H1 (cell line): Measurements from ENCODE around the gene LIPG. TPM values are rescaled to one million over a fixed set of nuclear protein-coding genes. Genes with fewer than 3 reads are reported as not detected.

ENCODE experiments used
- CTCF ChIA-PET: fragments of 300-600 bp; sonication (Branson Sonifier 250); formaldehyde crosslinking; loops from one replicate; lab custom pipeline; 2021; ENCODE audit not compliant: partially characterized antibody; lab: Charles Lee
- POLR2A ChIA-PET: fragments of 300-600 bp; sonication (Branson Sonifier 250); formaldehyde crosslinking; loops from one replicate; lab custom pipeline; 2021; ENCODE audit warnings: inconsistent platforms; ENCODE audit not compliant: partially characterized antibody; lab: Charles Lee
- DNase-seq, 2 experiments: peaks; one replicate each; pipeline versions ENCODE4 v3.0.0 to v3.0.0-alpha.2; 2010 to 2022; ENCODE audit warnings: low spot score in 2 of 2, low read depth in 1 of 2, mixed read lengths in 1 of 2
- FAIRE-seq: peaks from 2 replicates; lab custom pipeline; 2011; peaks lifted over from hg19 to GRCh38; lab: Jason Lieb, UNC
- H2AFZ ChIP-seq: 2 replicates; pipeline ENCODE4 v1.8.1; 2012; ENCODE audit warnings: low read length, inconsistent platforms
- H2AK5ac ChIP-seq: 2 replicates; pipeline ENCODE4 v1.6.1; 2013; ENCODE audit warnings: low read depth, low read length
- H2BK120ac ChIP-seq: replicated peaks from 2 replicates; pipeline ENCODE3; 2013; ENCODE audit warnings: low read depth, low read length, inconsistent platforms
- H2BK12ac ChIP-seq: 2 replicates; pipeline ENCODE4 v1.6.1; 2013; ENCODE audit warnings: low read depth, low read length
- H2BK15ac ChIP-seq: 2 replicates; pipeline ENCODE4 v1.6.1; 2013; ENCODE audit warnings: low read length
- H2BK20ac ChIP-seq: 2 replicates; pipeline ENCODE4 v1.6.1; 2013; ENCODE audit warnings: low read length
- H2BK5ac ChIP-seq: 2 replicates; pipeline ENCODE4 v1.6.1; 2013; ENCODE audit warnings: low read depth, low read length
- H3K14ac ChIP-seq: 2 replicates; pipeline ENCODE4 v1.6.1; 2013; ENCODE audit warnings: inconsistent platforms; ENCODE audit not compliant: insufficient read length
- H3K18ac ChIP-seq: 2 replicates; pipeline ENCODE4 v1.6.1; 2013; ENCODE audit warnings: low read length; ENCODE audit errors: extremely low read depth
- H3K23ac ChIP-seq: 2 replicates; pipeline ENCODE4 v1.6.1; 2013; ENCODE audit warnings: inconsistent platforms; ENCODE audit not compliant: insufficient read length
- H3K23me2 ChIP-seq: 2 replicates; pipeline ENCODE4 v1.6.1; 2013; ENCODE audit warnings: low read depth, low read length
- H3K27ac ChIP-seq: 2 replicates; pipeline ENCODE4 v1.6.1; 2011; ENCODE audit warnings: low read depth, low read length, inconsistent platforms
- H3K27me3 ChIP-seq, 4 experiments: replicated peaks in 1 of 4; 1 replicate in 1 of 4; 2 replicates in 3 of 4; pipeline versions ENCODE4 v1.6.1 to v1.8.1; 2011 to 2013; ENCODE audit warnings: low read length in 3 of 4, mild to moderate bottlenecking in 3 of 4, inconsistent platforms in 2 of 4, mixed read lengths in 2 of 4, moderate library complexity in 1 of 4; ENCODE audit not compliant: control insufficient read depth in 3 of 4, insufficient read depth in 3 of 4; ENCODE audit errors: extremely low read depth in 1 of 4
- H3K36me3 ChIP-seq, 4 experiments: 2 replicates each; pipeline versions ENCODE4 v1.6.1 to v1.8.1; 2011 to 2013; ENCODE audit warnings: mild to moderate bottlenecking in 4 of 4, low read length in 3 of 4, moderate library complexity in 2 of 4, control low read depth in 1 of 4, inconsistent platforms in 1 of 4; ENCODE audit not compliant: insufficient read depth in 4 of 4, control insufficient read depth in 2 of 4
- H3K4ac ChIP-seq: replicated peaks from 2 replicates; pipeline ENCODE3; 2013; ENCODE audit warnings: low read length, low read depth, mixed read lengths, inconsistent platforms; ENCODE audit not compliant: insufficient read length
- H3K4me1 ChIP-seq, 4 experiments: replicated peaks in 1 of 4; 1 replicate in 1 of 4; 2 replicates in 3 of 4; pipeline versions ENCODE4 v1.6.1 to v1.8.1; 2011 to 2013; ENCODE audit warnings: low read length in 3 of 4, inconsistent platforms in 2 of 4, mixed read lengths in 1 of 4; ENCODE audit not compliant: insufficient read depth in 4 of 4, control insufficient read depth in 3 of 4
- H3K4me2 ChIP-seq, 2 experiments: 2 replicates each; pipeline versions ENCODE4 v1.6.1 to v1.8.1; 2011 to 2013; ENCODE audit warnings: low read depth in 2 of 2, low read length in 2 of 2, control low read depth in 1 of 2, inconsistent platforms in 1 of 2, mild to moderate bottlenecking in 1 of 2; ENCODE audit not compliant: insufficient read depth in 1 of 2
- H3K4me3 ChIP-seq, 4 experiments: fragments of 200-600, 300-600 bp in 1 of 4; sonication (generic), shearing (Covaris generic), sonication (Bioruptor Twin) in 1 of 4; 2 replicates each; pipeline versions ENCODE4 v1.5.1 to v1.8.1; 2011 to 2016; ENCODE audit warnings: low read length in 4 of 4, low read depth in 3 of 4, control low read depth in 2 of 4, inconsistent platforms in 2 of 4, mild to moderate bottlenecking in 2 of 4, mixed read lengths in 1 of 4, moderate library complexity in 1 of 4; ENCODE audit not compliant: insufficient read depth in 2 of 4; ENCODE audit errors: extremely low read depth in 1 of 4
- H3K56ac ChIP-seq: replicated peaks from 2 replicates; pipeline ENCODE3; 2013; ENCODE audit warnings: low read depth, mild to moderate bottlenecking, mixed read lengths, low read length, inconsistent platforms; ENCODE audit not compliant: insufficient read length
- H3K79me1 ChIP-seq: 2 replicates; pipeline ENCODE4 v1.6.1; 2013; ENCODE audit warnings: low read depth, low read length, control low read depth
- H3K79me2 ChIP-seq, 2 experiments: 2 replicates each; pipeline versions ENCODE4 v1.6.1 to v1.8.1; 2012 to 2013; ENCODE audit warnings: low read length in 2 of 2, mild to moderate bottlenecking in 2 of 2, inconsistent platforms in 1 of 2; ENCODE audit not compliant: insufficient read depth in 2 of 2, control insufficient read depth in 1 of 2
- H3K9ac ChIP-seq, 4 experiments: replicated peaks in 1 of 4; 1 replicate in 1 of 4; 2 replicates in 3 of 4; pipeline versions ENCODE4 v1.6.1 to v1.8.1; 2011 to 2013; ENCODE audit warnings: low read depth in 3 of 4, low read length in 3 of 4, control low read depth in 2 of 4, mild to moderate bottlenecking in 2 of 4, moderate library complexity in 2 of 4, inconsistent platforms in 1 of 4; ENCODE audit errors: extremely low read depth in 1 of 4
- H3K9me3 ChIP-seq, 2 experiments: 2 replicates each; pipeline versions ENCODE4 v1.6.1 to v1.8.1; 2012 to 2013; ENCODE audit warnings: mild to moderate bottlenecking in 2 of 2, moderate library complexity in 2 of 2, control low read depth in 1 of 2, inconsistent platforms in 1 of 2, low read depth in 1 of 2, low read length in 1 of 2, mixed read lengths in 1 of 2; ENCODE audit not compliant: insufficient read depth in 2 of 2
- H4K20me1 ChIP-seq, 2 experiments: replicated peaks in 1 of 2; 2 replicates each; pipeline versions ENCODE3 to v1.8.1; 2011 to 2013; ENCODE audit warnings: inconsistent platforms in 2 of 2, low read length in 2 of 2, mild to moderate bottlenecking in 1 of 2; ENCODE audit not compliant: insufficient read depth in 2 of 2, control insufficient read depth in 1 of 2
- H4K5ac ChIP-seq: 2 replicates; pipeline ENCODE4 v1.6.1; 2013; ENCODE audit warnings: low read length, low read depth, mixed read lengths, inconsistent platforms; ENCODE audit not compliant: insufficient read length
- H4K8ac ChIP-seq: 2 replicates; pipeline ENCODE4 v1.8.0; 2013; ENCODE audit warnings: mild to moderate bottlenecking, moderate library complexity, low read length, inconsistent platforms; ENCODE audit not compliant: insufficient read depth; ENCODE audit errors: extremely low read depth
- H4K91ac ChIP-seq: replicated peaks from 2 replicates; pipeline ENCODE3; 2013; ENCODE audit warnings: low read length, mixed read lengths, inconsistent platforms; ENCODE audit not compliant: insufficient read length
- FOSL1 ChIP-seq: IDR thresholded peaks from 2 replicates; pipeline ENCODE4 v1.6.1; 2011; ENCODE audit warnings: mild to moderate bottlenecking, low read depth, low read length, moderate library complexity; ENCODE audit not compliant: insufficient read depth
- HDAC2 ChIP-seq, 2 experiments: fragments of 300-600 bp in 1 of 2; sonication (generic) in 1 of 2; IDR thresholded peaks; 2 replicates each; pipeline ENCODE4 v1.6.1; 2011 to 2012; ENCODE audit warnings: low read depth in 2 of 2, low read length in 2 of 2, mild to moderate bottlenecking in 2 of 2, moderate library complexity in 2 of 2, borderline replicate concordance in 1 of 2, inconsistent platforms in 1 of 2
- JUN ChIP-seq: IDR thresholded peaks from 2 replicates; pipeline ENCODE4 v1.6.1; 2011; ENCODE audit warnings: low read depth, mild to moderate bottlenecking, improper control_type of control experiment, low read length
- POU5F1 ChIP-seq: IDR thresholded peaks from 2 replicates; pipeline ENCODE4 v1.6.1; 2011; ENCODE audit warnings: low read depth, mild to moderate bottlenecking, low read length, moderate library complexity
- RFX5 ChIP-seq: IDR thresholded peaks from 2 replicates; pipeline ENCODE4 v1.6.1; 2011; ENCODE audit warnings: low read depth, low read length, improper control_type of control experiment, borderline replicate concordance
- TBP ChIP-seq: IDR thresholded peaks from 2 replicates; pipeline ENCODE4 v1.6.1; 2011; ENCODE audit warnings: low read depth, low read length, improper control_type of control experiment
- whole genome bisulfite sequencing, 2 experiments: shearing (Covaris generic) in 1 of 2; methylation state at CpG; one replicate each; pipeline versions ENCODE4 v1.1.6 to v1.1.7; 2013 to 2015; ENCODE audit warnings: low lambda C conversion rate in 2 of 2, mixed read lengths in 2 of 2, inconsistent platforms in 1 of 2, low coverage in 1 of 2, missing lambda C conversion rate in 1 of 2; ENCODE audit not compliant: insufficient replicate concordance in 2 of 2, insufficient coverage in 1 of 2, insufficient read length in 1 of 2; ENCODE audit errors: extremely low coverage in 1 of 2, missing lambda C conversion rate in 1 of 2; 5-methylcytosine and 5-hydroxymethylcytosine counted together
- polyA plus RNA-seq, 7 experiments: library from polyadenylated mRNA; depleted of rRNA in 3 of 7; stranded (reverse) in 5 of 7; unstranded in 2 of 7; fragments of >200 nt in 5 of 7; fragments of 200-250 nt in 2 of 7; gene quantifications; 1 replicate in 5 of 7; 2 replicates in 1 of 7; 4 replicates in 1 of 7; pipeline versions ENCODE4 v1.2.1 to v1.2.3, GENCODE V29; 2011 to 2013; ENCODE audit warnings: missing spikeins in 2 of 7, mixed read lengths in 2 of 7
- total RNA-seq: library from RNA; stranded (reverse); fragmentation: NEBNext Ultra II Directional; extraction: Animal tissue kit (Norgen Biotek cat#: 25700); gene quantifications from 2 replicates; pipeline ENCODE4 v1.2.1, GENCODE V29; 2021
- TF ChIP-seq, protein P1 (sequence below): IDR thresholded peaks from 2 replicates; pipeline ENCODE4 v1.6.1; 2011; ENCODE audit warnings: low read length, improper control_type of control experiment
- TF ChIP-seq, protein P2 (sequence below): IDR thresholded peaks from 2 replicates; pipeline ENCODE4 v1.6.1; 2012; ENCODE audit warnings: inconsistent platforms

The LIPG gene
- total and polyA plus RNA-seq, 2 of the 8 experiments (the other 6 are each of a cell fraction or from before 2014, with no cell fraction given): 9.2 to 9.8 TPM

DNA sequence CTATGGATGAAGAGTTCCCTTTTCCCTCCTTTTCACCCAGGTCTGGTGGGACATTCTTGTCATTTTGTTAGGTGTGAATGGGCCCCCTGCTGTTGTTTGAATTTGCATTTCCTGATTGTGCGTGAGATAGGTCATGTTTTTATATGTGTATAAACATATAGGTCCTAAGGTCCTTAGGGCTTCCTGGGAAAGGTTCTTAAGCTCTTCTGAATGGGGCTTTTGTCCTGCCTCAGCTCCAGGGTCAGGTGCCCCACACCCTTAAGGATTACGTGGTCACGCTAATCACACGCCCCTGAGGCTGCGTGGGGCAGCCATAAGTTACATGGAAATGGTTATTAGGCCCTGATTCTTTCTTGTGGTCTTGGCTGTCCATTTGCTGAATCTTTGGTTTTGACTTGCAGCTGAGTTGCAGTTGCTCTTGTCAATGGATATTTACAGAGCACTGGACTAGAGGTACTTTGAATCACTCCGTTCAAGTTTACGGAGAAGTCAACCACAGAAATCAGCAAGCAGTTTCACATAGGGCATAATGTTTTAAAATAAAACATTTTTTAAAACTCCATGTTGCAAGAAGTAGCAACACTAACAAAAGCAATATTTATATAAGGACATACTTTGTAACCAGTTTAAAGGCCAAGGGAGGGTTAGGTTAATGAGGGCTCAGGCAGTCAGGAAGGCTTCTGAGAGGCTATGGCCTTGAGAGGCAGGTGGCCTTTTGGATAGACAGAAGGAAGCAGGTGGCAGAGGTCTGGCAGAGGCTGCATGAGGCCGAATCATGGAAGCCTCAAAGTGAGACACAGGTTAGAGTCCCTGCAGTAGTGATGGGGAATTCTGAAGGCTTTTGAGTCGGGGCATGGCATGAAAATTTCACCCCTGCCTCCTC is 24.2 kb downstream of the LIPG start:
- no peak overlapping the region for H4K91ac ChIP-seq
- WGBS, 2 experiments: 90% methylated on average over 9 of the region's 9 CpGs; no CpG with 5 or more reads in 1 of the 2 experiments
- no peak overlapping the region for H3K18ac ChIP-seq
- H2AFZ ChIP-seq: no peak overlapping the region
- no peak overlapping the region for H3K56ac ChIP-seq
- no peaks in the 10 kb centered on the region for H3K9me3 ChIP-seq
- H3K79me2 ChIP-seq: no peaks in the 10 kb centered on the region
- CTCF ChIA-PET: interaction anchor here (1.1 kb wide), 1 partner anchor 75 kb away, joined by 3 read pairs; no protein-coding TSS in a partner anchor
- H2BK15ac ChIP-seq: no peak overlapping the region
- H2BK12ac ChIP-seq: no peak overlapping the region
- H2AK5ac ChIP-seq: no peak overlapping the region
- H3K4ac ChIP-seq: no peak overlapping the region
- peaks cover 0 to 7% (median 3%) of the 10 kb centered on the region in 4 experiments; a peak in 1 of 7 replicates for H3K4me1 ChIP-seq
- H4K8ac ChIP-seq: no peak overlapping the region
- H3K36me3 ChIP-seq: peaks cover 2 to 12% (median 8%) of the 10 kb centered on the region in 4 experiments; a peak in 6 of 8 replicates
- H4K20me1 ChIP-seq: peaks cover 0 to 3% of the 10 kb centered on the region in 2 experiments
- DNase-seq (no peak), FAIRE-seq (no peak)
- no peak overlapping the region for H2BK120ac ChIP-seq
- no peak overlapping the region for H3K27ac ChIP-seq
- H3K4me3 ChIP-seq: no peak overlapping the region
- no peaks in the 10 kb centered on the region; the same call in 1 of the 2 replicates for H3K23me2 ChIP-seq
- H3K27me3 ChIP-seq: no peaks in the 10 kb centered on the region
- no peak overlapping the region for H2BK5ac ChIP-seq
- H3K4me2 ChIP-seq: no peak overlapping the region
- H3K23ac ChIP-seq: no peak overlapping the region
- no peaks in the 10 kb centered on the region for H3K79me1 ChIP-seq
- no peak overlapping the region for H2BK20ac ChIP-seq
- no peak overlapping the region for H3K14ac ChIP-seq
- no peak overlapping the region for H4K5ac ChIP-seq
- H3K9ac ChIP-seq: no peak overlapping the region
- POLR2A ChIA-PET: no interaction called here
- TF ChIP-seq TBP (no peak), JUN (no peak), HDAC2 (IDR thresholded peaks at IDR 0.05; ENCODE audit: borderline replicate concordance in 1 of 2, low read depth in 2 of 2, low read length in 2 of 2) (no peak), RFX5 (no peak), FOSL1 (no peak), POU5F1 (no peak)
- TF ChIP-seq, protein P1, sequence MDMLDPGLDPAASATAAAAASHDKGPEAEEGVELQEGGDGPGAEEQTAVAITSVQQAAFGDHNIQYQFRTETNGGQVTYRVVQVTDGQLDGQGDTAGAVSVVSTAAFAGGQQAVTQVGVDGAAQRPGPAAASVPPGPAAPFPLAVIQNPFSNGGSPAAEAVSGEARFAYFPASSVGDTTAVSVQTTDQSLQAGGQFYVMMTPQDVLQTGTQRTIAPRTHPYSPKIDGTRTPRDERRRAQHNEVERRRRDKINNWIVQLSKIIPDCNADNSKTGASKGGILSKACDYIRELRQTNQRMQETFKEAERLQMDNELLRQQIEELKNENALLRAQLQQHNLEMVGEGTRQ: no peak
- TF ChIP-seq, protein P2, sequence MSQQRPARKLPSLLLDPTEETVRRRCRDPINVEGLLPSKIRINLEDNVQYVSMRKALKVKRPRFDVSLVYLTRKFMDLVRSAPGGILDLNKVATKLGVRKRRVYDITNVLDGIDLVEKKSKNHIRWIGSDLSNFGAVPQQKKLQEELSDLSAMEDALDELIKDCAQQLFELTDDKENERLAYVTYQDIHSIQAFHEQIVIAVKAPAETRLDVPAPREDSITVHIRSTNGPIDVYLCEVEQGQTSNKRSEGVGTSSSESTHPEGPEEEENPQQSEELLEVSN: 0 out of 2 replicates have a peak, but pooled peaks have one; percentile 15
